CD14-positive monocyte (primary cell): Measurements from ENCODE around the gene HK3. TPM values are rescaled to one million over a fixed set of nuclear protein-coding genes. Genes with fewer than 3 reads are reported as not detected.

Source experiments
- DNase-seq, 3 donors: peaks; one replicate each; pipeline ENCODE4 v3.0.0-alpha.2; 2011 to 2022
- H2AFZ ChIP-seq: 2 replicates; pipeline ENCODE4 v1.6.0; 2012; ENCODE audit warnings: mild to moderate bottlenecking, low read depth, low read length, inconsistent platforms; ENCODE audit not compliant: insufficient read depth, poor library complexity, severe bottlenecking
- H3K27ac ChIP-seq, 2 donors: 1 replicate in 1 of 2; 2 replicates in 1 of 2; pipeline ENCODE4 v1.5.1; 2012 to 2013; ENCODE audit warnings: low read length in 2 of 2, control low read depth in 1 of 2, inconsistent platforms in 1 of 2, low read depth in 1 of 2, mild to moderate bottlenecking in 1 of 2
- H3K27me3 ChIP-seq, 2 donors: one replicate each; pipeline versions ENCODE4 v1.6.0 to v1.6.1; 2011 to 2013; ENCODE audit warnings: low read length in 2 of 2; ENCODE audit not compliant: control insufficient read depth in 2 of 2, insufficient read depth in 2 of 2
- H3K36me3 ChIP-seq, 2 donors: replicated peaks in 1 of 2; 1 replicate in 1 of 2; 2 replicates in 1 of 2; pipeline versions ENCODE4 v1.5.1 to v1.6.1; 2012 to 2013; ENCODE audit warnings: low read length in 2 of 2, control low read depth in 1 of 2, inconsistent platforms in 1 of 2, mild to moderate bottlenecking in 1 of 2; ENCODE audit not compliant: insufficient read depth in 2 of 2, control insufficient read depth in 1 of 2
- H3K4me1 ChIP-seq, 2 donors: 1 replicate in 1 of 2; 2 replicates in 1 of 2; pipeline versions ENCODE4 v1.5.1 to v1.6.1; 2012 to 2013; ENCODE audit warnings: low read length in 2 of 2, control low read depth in 1 of 2, inconsistent platforms in 1 of 2, mild to moderate bottlenecking in 1 of 2, moderate library complexity in 1 of 2; ENCODE audit not compliant: insufficient read depth in 2 of 2, control insufficient read depth in 1 of 2
- H3K4me2 ChIP-seq: replicated peaks from 2 replicates; pipeline ENCODE3; 2012; ENCODE audit warnings: low read length, moderate library complexity, mild to moderate bottlenecking; ENCODE audit not compliant: poor library complexity, severe bottlenecking; ENCODE audit errors: extremely low read depth
- H3K4me3 ChIP-seq, 3 experiments: fragments of 200-600 bp in 1 of 3; sonication (generic) in 1 of 3; replicated peaks in 1 of 3; 1 replicate in 2 of 3; 2 replicates in 1 of 3; pipeline ENCODE4 v1.5.1; 2011 to 2013; ENCODE audit warnings: low read length in 3 of 3, mild to moderate bottlenecking in 3 of 3, control low read depth in 2 of 3, low read depth in 2 of 3, inconsistent platforms in 1 of 3, moderate library complexity in 1 of 3
- H3K79me2 ChIP-seq: 2 replicates; pipeline ENCODE4 v1.6.0; 2012; ENCODE audit warnings: mild to moderate bottlenecking, control low read depth, inconsistent platforms, low read length, moderate library complexity; ENCODE audit not compliant: insufficient read depth
- H3K9ac ChIP-seq: 2 replicates; pipeline ENCODE4 v1.6.0; 2017; ENCODE audit warnings: low read length, mild to moderate bottlenecking; ENCODE audit not compliant: insufficient read depth, poor library complexity, severe bottlenecking
- H3K9me3 ChIP-seq, 2 donors: replicated peaks in 1 of 2; 1 replicate in 1 of 2; 2 replicates in 1 of 2; pipeline versions ENCODE4 v1.5.1 to v1.6.1; 2012 to 2013; ENCODE audit warnings: low read length in 2 of 2, control low read depth in 1 of 2; ENCODE audit not compliant: control insufficient read depth in 1 of 2, insufficient read depth in 1 of 2
- H4K20me1 ChIP-seq: 2 replicates; pipeline ENCODE4 v1.6.0; 2012; ENCODE audit warnings: mild to moderate bottlenecking, low read length, control low read depth, moderate library complexity; ENCODE audit not compliant: insufficient read depth
- H3K27ac Mint-ChIP-seq, 7 donors: one replicate each; pipeline ENCODE4 v1.8.0; 2020; ENCODE audit warnings: mild to moderate bottlenecking in 7 of 7, mixed read lengths in 7 of 7, moderate library complexity in 6 of 7, inconsistent platforms in 2 of 7
- H3K27me3 Mint-ChIP-seq, 3 donors: one replicate each; pipeline ENCODE4 v1.8.0; 2021 to 2022; ENCODE audit warnings: low read depth in 3 of 3, mild to moderate bottlenecking in 3 of 3, mixed read lengths in 3 of 3, moderate library complexity in 3 of 3, inconsistent platforms in 1 of 3
- H3K36me3 Mint-ChIP-seq, 2 donors: one replicate each; pipeline ENCODE4 v1.8.0; 2020; ENCODE audit warnings: mixed read lengths in 2 of 2, inconsistent platforms in 1 of 2, mild to moderate bottlenecking in 1 of 2
- H3K4me1 Mint-ChIP-seq: one replicate; pipeline ENCODE4 v1.8.0; 2020; ENCODE audit warnings: mild to moderate bottlenecking, mixed read lengths
- H3K4me3 Mint-ChIP-seq, 2 donors: one replicate each; pipeline ENCODE4 v1.8.0; 2020; ENCODE audit warnings: mild to moderate bottlenecking in 2 of 2, mixed read lengths in 2 of 2, moderate library complexity in 1 of 2
- H3K9me3 Mint-ChIP-seq, 7 donors: one replicate each; pipeline ENCODE4 v1.8.0; 2020 to 2022; ENCODE audit warnings: mixed read lengths in 7 of 7, mild to moderate bottlenecking in 6 of 7, moderate library complexity in 6 of 7, inconsistent platforms in 2 of 7
- CTCF ChIP-seq: fragments of 200-600 bp; IDR thresholded peaks from one replicate; pipeline ENCODE4 v1.8.0; 2022; ENCODE audit warnings: antibody characterized with exemption, mild to moderate bottlenecking
- WGBS: methylation state at CpG from one replicate; pipeline ENCODE4 v1.1.5; 2013; ENCODE audit warnings: missing lambda C conversion rate; ENCODE audit not compliant: insufficient coverage; 5-methylcytosine and 5-hydroxymethylcytosine counted together
- intact Hi-C, 2 donors: fragments of 100-400 bp; cut with micrococcal nuclease; formaldehyde crosslinking; loops; one replicate each; pipeline versions ENCODE4 v1.15.0 to v1.15.1; 2023
- polyA plus RNA-seq, 3 donors: library from polyadenylated mRNA; depleted of rRNA in 1 of 3; unstranded in 2 of 3; stranded (reverse) in 1 of 3; fragments of 300-500 nt in 2 of 3; fragments of >200 nt in 1 of 3; fragmentation: Illumina TruSeq in 2 of 3; gene quantifications; 1 replicate in 2 of 3; 2 replicates in 1 of 3; pipeline ENCODE4 v1.2.3, GENCODE V29; 2012 to 2021

The HK3 gene
- polyA plus RNA-seq, 3 donors = 174 to 988 (median 204) TPM

GRCh38 chr5:176846335-176847140, 52.6 kb downstream of the HK3 start:
- Histone ChIP-seq H3K79me2 (no peaks in the 10 kb centered on the region), H3K27me3 (peaks cover 0 to 17% of the 10 kb centered on the region in 2 donors), H3K4me1 (no peaks in the 10 kb centered on the region), H3K9ac (no peak overlapping the region), H3K9me3 (no peaks in the 10 kb centered on the region), H3K4me3 (no peak overlapping the region), H3K27ac (no peak overlapping the region), H4K20me1 (no peaks in the 10 kb centered on the region), H3K4me2 (no peak overlapping the region), H2AFZ (no peak overlapping the region), H3K36me3 (no peaks in the 10 kb centered on the region)
- 41% methylated on average over 17 of the region's 24 CpGs for WGBS
- DNase-seq = no peak
- H3K36me3 Mint-ChIP-seq = no peaks in the 10 kb centered on the region
- H3K4me3 Mint-ChIP-seq = no peak overlapping the region
- H3K27me3 Mint-ChIP-seq = peaks cover 21 to 40% (median 37%) of the 10 kb centered on the region in 3 donors
- TF ChIP-seq CTCF = no peak
- intact Hi-C loops = no loop called here
- H3K4me1 Mint-ChIP-seq = peaks cover 3% of the 10 kb centered on the region
- H3K27ac Mint-ChIP-seq = no peak overlapping the region
- no peaks in the 10 kb centered on the region for H3K9me3 Mint-ChIP-seq

- Histone ChIP-seq H3K27ac (no peak overlapping the region), H3K36me3 (no peaks in the 10 kb centered on the region), H3K4me3 (no peak overlapping the region), H2AFZ (no peak overlapping the region), H3K79me2 (no peaks in the 10 kb centered on the region), H3K9me3 (no peaks in the 10 kb centered on the region), H3K9ac (no peak overlapping the region), H3K4me1 (no peaks in the 10 kb centered on the region), H3K27me3 (peaks cover 0 to 17% of the 10 kb centered on the region in 2 donors), H3K4me2 (no peak overlapping the region), H4K20me1 (no peaks in the 10 kb centered on the region)
- H3K36me3 Mint-ChIP-seq = no peaks in the 10 kb centered on the region
- peaks cover 3% of the 10 kb centered on the region for H3K4me1 Mint-ChIP-seq
- intact Hi-C loops = no loop called here
- no peak overlapping the region for H3K4me3 Mint-ChIP-seq
- no peak overlapping the region for H3K27ac Mint-ChIP-seq
- WGBS = 81% methylated on average over 5 of the region's 6 CpGs
- H3K9me3 Mint-ChIP-seq = no peaks in the 10 kb centered on the region
- DNase-seq = no peak
- H3K27me3 Mint-ChIP-seq = peaks cover 21 to 49% (median 40%) of the 10 kb centered on the region in 3 donors
- TF ChIP-seq CTCF = no peak
These were observed 53.8 kb downstream of the HK3 start for GRCh38 chr5:176845392-176845713.
